K562 (cell line): ENCODE data around the gene TRNAU1AP. TPM values are rescaled to one million over a fixed set of nuclear protein-coding genes. Genes with fewer than 3 reads are reported as not detected.

Source experiments
- EP400 ChIP-seq: fragments of 450-650 bp; IDR thresholded peaks from 2 replicates; pipeline ENCODE4 v1.6.1; 2017; ENCODE audit warnings: antibody characterized with exemption, mild to moderate bottlenecking, moderate library complexity
- HDAC3 ChIP-seq: fragments of 450-650 bp; IDR thresholded peaks from 2 replicates; pipeline ENCODE4 v1.6.1; 2018; ENCODE audit warnings: borderline replicate concordance, mild to moderate bottlenecking, moderate library complexity; ENCODE audit not compliant: partially characterized antibody
- IFI16 ChIP-seq: fragments of 250-450 bp; sonication (Bioruptor Pico); IDR thresholded peaks from 2 replicates; pipeline ENCODE4 v2.1.2; 2022; ENCODE audit warnings: mild to moderate bottlenecking, inconsistent platforms
- NFIC ChIP-seq: fragments of 450-650 bp; IDR thresholded peaks from 2 replicates; pipeline ENCODE4 v1.6.1; 2017; ENCODE audit warnings: mild to moderate bottlenecking, inconsistent platforms
- RBM25 ChIP-seq: fragments of 200-400 bp; formaldehyde crosslinking; IDR thresholded peaks from 2 replicates; pipeline ENCODE4 v1.6.1; 2018; ENCODE audit warnings: low read length, low read depth, moderate library complexity; ENCODE audit not compliant: severe bottlenecking
- SNRNP70 ChIP-seq: fragments of 200-400 bp; formaldehyde crosslinking; optimal IDR thresholded peaks from 2 replicates; pipeline ENCODE3; 2017; ENCODE audit warnings: low read depth, low read length
- STAG1 ChIP-seq: sonication (generic); formaldehyde crosslinking; IDR thresholded peaks from 2 replicates; pipeline ENCODE4 v1.5.0; 2020; ENCODE audit warnings: missing genetic modification reagents, borderline replicate concordance
- STAT5A ChIP-seq: IDR thresholded peaks from 2 replicates; pipeline ENCODE4 v1.6.1; 2012; ENCODE audit warnings: low read length, inconsistent platforms, borderline replicate concordance
- ZBTB2 ChIP-seq: fragments of 450-650 bp; IDR thresholded peaks from 2 replicates; pipeline ENCODE4 v1.6.1; 2016; ENCODE audit warnings: antibody characterized with exemption
- ZFP30 ChIP-seq: fragments of 250-450 bp; sonication (Bioruptor Pico); IDR thresholded peaks from 2 replicates; pipeline ENCODE4 v1.8.0; 2022; ENCODE audit warnings: moderate library complexity, mild to moderate bottlenecking, inconsistent platforms, borderline replicate concordance
- ZNF184 ChIP-seq: sonication (generic); formaldehyde crosslinking; IDR thresholded peaks from 2 replicates; pipeline ENCODE4 v1.5.0; 2020; ENCODE audit warnings: missing genetic modification reagents
- ZNF311 ChIP-seq: fragments of 250-450 bp; sonication (Bioruptor Pico); IDR thresholded peaks from 2 replicates; pipeline ENCODE4 v1.4.0; 2020; ENCODE audit warnings: mild to moderate bottlenecking, moderate library complexity
- ZNF707 ChIP-seq: fragments of 250-450 bp; sonication (Bioruptor Pico); conservative IDR thresholded peaks from 2 replicates; pipeline ENCODE4 v1.8.0; 2022; ENCODE audit warnings: inconsistent platforms, mild to moderate bottlenecking, moderate library complexity
- polyA plus RNA-seq, 8 experiments: library from polyadenylated mRNA; depleted of rRNA in 4 of 8; stranded (reverse) in 5 of 8; unstranded in 3 of 8; fragments of >200 nt; fragmentation: Nextera tagmentation in 2 of 8; fragmentation: Illumina TruSeq in 1 of 8; extraction: Ambion mirVana in 2 of 8; extraction: Trizol in 1 of 8; gene quantifications; 2 replicates each; pipeline versions ENCODE4 v1.2.1 to v1.2.3, GENCODE V29; 2011 to 2014; ENCODE audit warnings: inconsistent platforms in 1 of 8, missing spikeins in 1 of 8
- total RNA-seq, 7 experiments: library from RNA; depleted of rRNA in 6 of 7; stranded (reverse); fragments of >200 nt in 6 of 7; fragmentation: Illumina TruSeq in 2 of 7; extraction: Trizol in 2 of 7; gene quantifications; 2 replicates each; pipeline versions ENCODE4 v1.2.1 to v1.2.3, GENCODE V29; 2011 to 2021; ENCODE audit warnings: low replicate concordance in 1 of 7
- TF ChIP-seq, protein P1 (sequence below): fragments of 450-650 bp; IDR thresholded peaks from 2 replicates; pipeline ENCODE4 v1.6.1; 2018; ENCODE audit not compliant: partially characterized antibody
- TF ChIP-seq, protein P2 (sequence below), 2 experiments: fragments of 450-650 bp in 1 of 2; IDR thresholded peaks; 2 replicates each; pipeline ENCODE4 v1.6.1; 2011 to 2017; ENCODE audit warnings: low read depth in 2 of 2, antibody characterized with exemption in 1 of 2, borderline replicate concordance in 1 of 2, low read length in 1 of 2, mild to moderate bottlenecking in 1 of 2, mixed read lengths in 1 of 2; ENCODE audit not compliant: control insufficient read depth in 1 of 2
- TF ChIP-seq, protein P3 (sequence below): fragments of 200-800 bp; sonication (Bioruptor generic); IDR thresholded peaks from 2 replicates; pipeline ENCODE4 v1.6.1; 2017; ENCODE audit warnings: missing genetic modification characterization, missing compliant biosample characterization
- TF ChIP-seq, protein P4 (sequence below): fragments of 450-650 bp; formaldehyde crosslinking; IDR thresholded peaks from 2 replicates; pipeline ENCODE4 v1.4.0; 2020; ENCODE audit warnings: mild to moderate bottlenecking, moderate library complexity

TRNAU1AP gene
- total and polyA plus RNA-seq, 9 of the 15 experiments (the other 6 are each of a cell fraction or from before 2014, with no cell fraction given), result 34.9 to 110 (median 46.3) TPM

GRCh38 chr1:28508435-28508754 is 44.5 kb upstream of the TRNAU1AP start (continued):
- TF ChIP-seq STAT5A, result peak; percentile 36; the same call in 1 of the 2 replicates
- no peak for TF ChIP-seq RBM25
- TF ChIP-seq NFIC, result no peak
- no peak for TF ChIP-seq STAG1 (CRISPR knock-in tag)
- TF ChIP-seq, protein P1, sequence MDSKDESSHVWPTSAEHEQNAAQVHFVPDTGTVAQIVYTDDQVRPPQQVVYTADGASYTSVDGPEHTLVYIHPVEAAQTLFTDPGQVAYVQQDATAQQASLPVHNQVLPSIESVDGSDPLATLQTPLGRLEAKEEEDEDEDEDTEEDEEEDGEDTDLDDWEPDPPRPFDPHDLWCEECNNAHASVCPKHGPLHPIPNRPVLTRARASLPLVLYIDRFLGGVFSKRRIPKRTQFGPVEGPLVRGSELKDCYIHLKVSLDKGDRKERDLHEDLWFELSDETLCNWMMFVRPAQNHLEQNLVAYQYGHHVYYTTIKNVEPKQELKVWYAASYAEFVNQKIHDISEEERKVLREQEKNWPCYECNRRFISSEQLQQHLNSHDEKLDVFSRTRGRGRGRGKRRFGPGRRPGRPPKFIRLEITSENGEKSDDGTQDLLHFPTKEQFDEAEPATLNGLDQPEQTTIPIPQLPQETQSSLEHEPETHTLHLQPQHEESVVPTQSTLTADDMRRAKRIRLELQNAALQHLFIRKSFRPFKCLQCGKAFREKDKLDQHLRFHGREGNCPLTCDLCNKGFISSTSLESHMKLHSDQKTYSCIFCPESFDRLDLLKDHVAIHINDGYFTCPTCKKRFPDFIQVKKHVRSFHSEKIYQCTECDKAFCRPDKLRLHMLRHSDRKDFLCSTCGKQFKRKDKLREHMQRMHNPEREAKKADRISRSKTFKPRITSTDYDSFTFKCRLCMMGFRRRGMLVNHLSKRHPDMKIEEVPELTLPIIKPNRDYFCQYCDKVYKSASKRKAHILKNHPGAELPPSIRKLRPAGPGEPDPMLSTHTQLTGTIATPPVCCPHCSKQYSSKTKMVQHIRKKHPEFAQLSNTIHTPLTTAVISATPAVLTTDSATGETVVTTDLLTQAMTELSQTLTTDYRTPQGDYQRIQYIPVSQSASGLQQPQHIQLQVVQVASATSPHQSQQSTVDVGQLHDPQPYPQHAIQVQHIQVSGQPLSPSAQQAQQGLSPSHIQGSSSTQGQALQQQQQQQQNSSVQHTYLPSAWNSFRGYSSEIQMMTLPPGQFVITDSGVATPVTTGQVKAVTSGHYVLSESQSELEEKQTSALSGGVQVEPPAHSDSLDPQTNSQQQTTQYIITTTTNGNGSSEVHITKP, result no peak
- TF ChIP-seq ZNF707 (CRISPR knock-in tag), result no peak
- 0 out of 2 replicates have a peak, but pooled peaks have one; percentile 17 for TF ChIP-seq EP400
- no peak for TF ChIP-seq ZFP30 (CRISPR knock-in tag)
- TF ChIP-seq IFI16, result no peak
- TF ChIP-seq, protein P2, sequence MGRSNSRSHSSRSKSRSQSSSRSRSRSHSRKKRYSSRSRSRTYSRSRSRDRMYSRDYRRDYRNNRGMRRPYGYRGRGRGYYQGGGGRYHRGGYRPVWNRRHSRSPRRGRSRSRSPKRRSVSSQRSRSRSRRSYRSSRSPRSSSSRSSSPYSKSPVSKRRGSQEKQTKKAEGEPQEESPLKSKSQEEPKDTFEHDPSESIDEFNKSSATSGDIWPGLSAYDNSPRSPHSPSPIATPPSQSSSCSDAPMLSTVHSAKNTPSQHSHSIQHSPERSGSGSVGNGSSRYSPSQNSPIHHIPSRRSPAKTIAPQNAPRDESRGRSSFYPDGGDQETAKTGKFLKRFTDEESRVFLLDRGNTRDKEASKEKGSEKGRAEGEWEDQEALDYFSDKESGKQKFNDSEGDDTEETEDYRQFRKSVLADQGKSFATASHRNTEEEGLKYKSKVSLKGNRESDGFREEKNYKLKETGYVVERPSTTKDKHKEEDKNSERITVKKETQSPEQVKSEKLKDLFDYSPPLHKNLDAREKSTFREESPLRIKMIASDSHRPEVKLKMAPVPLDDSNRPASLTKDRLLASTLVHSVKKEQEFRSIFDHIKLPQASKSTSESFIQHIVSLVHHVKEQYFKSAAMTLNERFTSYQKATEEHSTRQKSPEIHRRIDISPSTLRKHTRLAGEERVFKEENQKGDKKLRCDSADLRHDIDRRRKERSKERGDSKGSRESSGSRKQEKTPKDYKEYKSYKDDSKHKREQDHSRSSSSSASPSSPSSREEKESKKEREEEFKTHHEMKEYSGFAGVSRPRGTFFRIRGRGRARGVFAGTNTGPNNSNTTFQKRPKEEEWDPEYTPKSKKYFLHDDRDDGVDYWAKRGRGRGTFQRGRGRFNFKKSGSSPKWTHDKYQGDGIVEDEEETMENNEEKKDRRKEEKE (IDR thresholded peaks at IDR 0.05; ENCODE audit: borderline replicate concordance in 1 of 2, control insufficient read depth in 1 of 2, low read depth in 2 of 2, low read length in 1 of 2), result peak in 1 of 2 experiments; percentile 90; a peak in 1 of 4 replicates
- TF ChIP-seq, protein P3, sequence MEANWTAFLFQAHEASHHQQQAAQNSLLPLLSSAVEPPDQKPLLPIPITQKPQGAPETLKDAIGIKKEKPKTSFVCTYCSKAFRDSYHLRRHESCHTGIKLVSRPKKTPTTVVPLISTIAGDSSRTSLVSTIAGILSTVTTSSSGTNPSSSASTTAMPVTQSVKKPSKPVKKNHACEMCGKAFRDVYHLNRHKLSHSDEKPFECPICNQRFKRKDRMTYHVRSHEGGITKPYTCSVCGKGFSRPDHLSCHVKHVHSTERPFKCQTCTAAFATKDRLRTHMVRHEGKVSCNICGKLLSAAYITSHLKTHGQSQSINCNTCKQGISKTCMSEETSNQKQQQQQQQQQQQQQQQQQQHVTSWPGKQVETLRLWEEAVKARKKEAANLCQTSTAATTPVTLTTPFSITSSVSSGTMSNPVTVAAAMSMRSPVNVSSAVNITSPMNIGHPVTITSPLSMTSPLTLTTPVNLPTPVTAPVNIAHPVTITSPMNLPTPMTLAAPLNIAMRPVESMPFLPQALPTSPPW (CRISPR knock-in tag), result no peak
- TF ChIP-seq HDAC3, result no peak
- no peak for TF ChIP-seq ZNF311 (CRISPR knock-in tag)
- TF ChIP-seq, protein P4, sequence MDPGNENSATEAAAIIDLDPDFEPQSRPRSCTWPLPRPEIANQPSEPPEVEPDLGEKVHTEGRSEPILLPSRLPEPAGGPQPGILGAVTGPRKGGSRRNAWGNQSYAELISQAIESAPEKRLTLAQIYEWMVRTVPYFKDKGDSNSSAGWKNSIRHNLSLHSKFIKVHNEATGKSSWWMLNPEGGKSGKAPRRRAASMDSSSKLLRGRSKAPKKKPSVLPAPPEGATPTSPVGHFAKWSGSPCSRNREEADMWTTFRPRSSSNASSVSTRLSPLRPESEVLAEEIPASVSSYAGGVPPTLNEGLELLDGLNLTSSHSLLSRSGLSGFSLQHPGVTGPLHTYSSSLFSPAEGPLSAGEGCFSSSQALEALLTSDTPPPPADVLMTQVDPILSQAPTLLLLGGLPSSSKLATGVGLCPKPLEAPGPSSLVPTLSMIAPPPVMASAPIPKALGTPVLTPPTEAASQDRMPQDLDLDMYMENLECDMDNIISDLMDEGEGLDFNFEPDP (CRISPR knock-in tag), result no peak
- TF ChIP-seq SNRNP70, result peak; percentile 50
- no peak for TF ChIP-seq ZNF184 (CRISPR knock-in tag)
- no peak for TF ChIP-seq ZBTB2
